K562 (cell line): ENCODE data around the gene PPARD. TPM values are rescaled to one million over a fixed set of nuclear protein-coding genes. Genes with fewer than 3 reads are reported as not detected.

Experiments used
- ATF7 ChIP-seq: fragments of 450-650 bp; IDR thresholded peaks from 2 replicates; pipeline ENCODE4 v1.7.1; 2014; ENCODE audit warnings: mild to moderate bottlenecking, moderate library complexity
- DACH1 ChIP-seq: fragments of 450-650 bp; IDR thresholded peaks from 2 replicates; pipeline ENCODE4 v1.6.1; 2018; ENCODE audit not compliant: partially characterized antibody
- FOS ChIP-seq: IDR thresholded peaks from 3 replicates; pipeline ENCODE4 v1.6.1; 2011; ENCODE audit not compliant: insufficient read length; ENCODE audit errors: extremely low read depth
- HDAC1 ChIP-seq, 2 experiments: fragments of 450-650 bp; IDR thresholded peaks; 2 replicates each; pipeline ENCODE4 v1.6.1; 2016 to 2017; ENCODE audit warnings: inconsistent platforms in 1 of 2, mild to moderate bottlenecking in 1 of 2, moderate library complexity in 1 of 2
- HDAC3 ChIP-seq: fragments of 450-650 bp; IDR thresholded peaks from 2 replicates; pipeline ENCODE4 v1.6.1; 2018; ENCODE audit warnings: borderline replicate concordance, mild to moderate bottlenecking, moderate library complexity; ENCODE audit not compliant: partially characterized antibody
- MYC ChIP-seq, 2 experiments: fragments of 250-450 bp in 1 of 2; sonication (Bioruptor Pico) in 1 of 2; IDR thresholded peaks; 2 replicates each; pipeline versions ENCODE4 v1.5.1 to v1.6.1; 2012 to 2021; ENCODE audit warnings: low read depth in 2 of 2, borderline replicate concordance in 1 of 2, improper control_type of control experiment in 1 of 2, low read length in 1 of 2, mild to moderate bottlenecking in 1 of 2, moderate library complexity in 1 of 2
- NCOA4 ChIP-seq: fragments of 450-650 bp; IDR thresholded peaks from 2 replicates; pipeline ENCODE4 v1.6.1; 2018; ENCODE audit warnings: mild to moderate bottlenecking; ENCODE audit not compliant: partially characterized antibody
- NFXL1 ChIP-seq: fragments of 450-650 bp; formaldehyde crosslinking; IDR thresholded peaks from 2 replicates; pipeline ENCODE4 v1.4.0; 2021; ENCODE audit warnings: mild to moderate bottlenecking
- NR2C2 ChIP-seq, 2 experiments: fragments of 200-800 bp in 1 of 2; sonication (Bioruptor generic) in 1 of 2; sonication (generic) in 1 of 2; formaldehyde crosslinking in 1 of 2; IDR thresholded peaks; 2 replicates each; pipeline versions ENCODE4 v1.6.1 to v1.8.0; 2016 to 2022; ENCODE audit warnings: mild to moderate bottlenecking in 1 of 2, missing compliant biosample characterization in 1 of 2, missing genetic modification characterization in 1 of 2, missing genetic modification reagents in 1 of 2
- SIX5 ChIP-seq, 2 experiments: IDR thresholded peaks; 2 replicates each; pipeline ENCODE4 v1.6.1; 2011; ENCODE audit warnings: low read length in 2 of 2, borderline replicate concordance in 1 of 2, low read depth in 1 of 2, mild to moderate bottlenecking in 1 of 2, moderate library complexity in 1 of 2; ENCODE audit not compliant: insufficient read depth in 1 of 2
- SMARCC2 ChIP-seq: fragments of 450-650 bp; IDR thresholded peaks from 2 replicates; pipeline ENCODE4 v1.6.1; 2017; ENCODE audit warnings: antibody characterized with exemption, moderate library complexity, mild to moderate bottlenecking, low read depth
- ZKSCAN1 ChIP-seq: fragments of 150-350 bp; IDR thresholded peaks from 2 replicates; pipeline ENCODE4 v1.6.1; 2016; ENCODE audit warnings: low read depth, low read length
- ZNF140 ChIP-seq: fragments of 250-450 bp; sonication (Bioruptor Pico); IDR thresholded peaks from 2 replicates; pipeline ENCODE4 v1.8.0; 2021; ENCODE audit warnings: moderate library complexity, mild to moderate bottlenecking, inconsistent platforms
- ZNF253 ChIP-seq: fragments of 250-450 bp; sonication (Bioruptor Pico); conservative IDR thresholded peaks from 2 replicates; pipeline ENCODE4 v1.6.1; 2021; ENCODE audit warnings: mild to moderate bottlenecking
- ZNF778 ChIP-seq: fragments of 450-650 bp; formaldehyde crosslinking; IDR thresholded peaks from 2 replicates; pipeline ENCODE4 v1.4.0; 2020; ENCODE audit warnings: mild to moderate bottlenecking, moderate library complexity
- ZNF780A ChIP-seq: fragments of 250-450 bp; sonication (Bioruptor Pico); IDR thresholded peaks from 2 replicates; pipeline ENCODE4 v1.5.0; 2021; ENCODE audit warnings: mild to moderate bottlenecking
- ZNF830 ChIP-seq: fragments of 250-450 bp; sonication (Bioruptor Pico); IDR thresholded peaks from 2 replicates; pipeline ENCODE4 v1.5.0; 2021; ENCODE audit warnings: mild to moderate bottlenecking
- polyA plus RNA-seq, 8 experiments: library from polyadenylated mRNA; depleted of rRNA in 4 of 8; stranded (reverse) in 5 of 8; unstranded in 3 of 8; fragments of >200 nt; fragmentation: Nextera tagmentation in 2 of 8; fragmentation: Illumina TruSeq in 1 of 8; extraction: Ambion mirVana in 2 of 8; extraction: Trizol in 1 of 8; gene quantifications; 2 replicates each; pipeline versions ENCODE4 v1.2.1 to v1.2.3, GENCODE V29; 2011 to 2014; ENCODE audit warnings: inconsistent platforms in 1 of 8, missing spikeins in 1 of 8
- total RNA-seq, 7 experiments: library from RNA; depleted of rRNA in 6 of 7; stranded (reverse); fragments of >200 nt in 6 of 7; fragmentation: Illumina TruSeq in 2 of 7; extraction: Trizol in 2 of 7; gene quantifications; 2 replicates each; pipeline versions ENCODE4 v1.2.1 to v1.2.3, GENCODE V29; 2011 to 2021; ENCODE audit warnings: low replicate concordance in 1 of 7
- TF ChIP-seq, protein P1 (sequence below): IDR thresholded peaks from 3 replicates; pipeline ENCODE4 v1.6.1; 2011; ENCODE audit warnings: borderline replicate concordance, mild to moderate bottlenecking, moderate library complexity; ENCODE audit not compliant: insufficient read length; ENCODE audit errors: extremely low read depth
- TF ChIP-seq, protein P2 (sequence below): fragments of 450-650 bp; formaldehyde crosslinking; IDR thresholded peaks from 2 replicates; pipeline ENCODE4 v1.4.0; 2020; ENCODE audit warnings: mild to moderate bottlenecking, mixed read lengths
- TF ChIP-seq, protein P3 (sequence below): fragments of 450-650 bp; formaldehyde crosslinking; IDR thresholded peaks from 2 replicates; pipeline ENCODE4 v1.4.0; 2020; ENCODE audit warnings: mild to moderate bottlenecking, moderate library complexity
- TF ChIP-seq, protein P4 (sequence below): fragments of 250-450 bp; sonication (Bioruptor Pico); IDR thresholded peaks from 2 replicates; pipeline ENCODE4 v1.8.0; 2022; ENCODE audit warnings: moderate library complexity, mild to moderate bottlenecking, inconsistent platforms

The PPARD gene
- total and polyA plus RNA-seq, 9 of the 15 experiments (the other 6 are each of a cell fraction or from before 2014, with no cell fraction given) = 0.14 to 13.2 (median 3.8) TPM

DNA sequence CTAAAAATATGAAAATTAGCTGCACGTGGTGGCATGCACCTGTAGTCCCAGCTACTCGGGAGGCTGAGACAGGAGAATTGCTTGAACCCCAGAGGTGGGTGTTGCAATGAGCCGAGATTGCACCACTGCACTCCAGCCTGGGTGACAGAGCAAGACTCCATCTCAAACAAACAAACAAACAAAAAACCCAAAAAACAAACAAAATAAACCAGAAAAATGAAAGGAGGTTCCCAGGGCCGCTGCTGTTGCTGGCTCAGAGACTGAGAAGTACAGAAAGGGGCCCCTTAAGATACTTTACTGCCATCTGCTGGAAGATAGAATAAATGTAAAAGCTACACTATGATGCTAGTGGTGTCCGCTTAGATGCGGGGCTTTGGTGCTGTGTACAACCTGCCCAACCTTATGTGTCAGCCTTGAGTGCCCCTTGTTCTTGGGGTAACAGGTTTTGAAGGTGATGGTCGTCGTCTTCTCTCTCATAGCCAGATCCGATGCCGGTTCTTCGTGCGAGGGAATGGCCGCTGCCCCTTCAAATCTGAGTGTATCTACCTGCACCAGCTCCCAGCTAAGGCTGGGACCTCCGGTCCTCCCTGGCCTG is 107.0 kb downstream of the PPARD start (continued):
- TF ChIP-seq MYC (IDR thresholded peaks at IDR 0.05; ENCODE audit: low read depth, low read length) (0 out of 2 replicates have a peak, but pooled peaks have one; percentile 28), MYC (CRISPR knock-in tag; IDR thresholded peaks at IDR 0.05; ENCODE audit: borderline replicate concordance, low read depth) (no peak), SIX5 (IDR thresholded peaks at IDR 0.05; ENCODE audit: borderline replicate concordance in 1 of 2, insufficient read depth in 1 of 2, low read depth in 1 of 2, low read length in 2 of 2) (no peak), ATF7 (no peak), ZNF830 (CRISPR knock-in tag) (no peak), SMARCC2 (no peak), ZNF780A (CRISPR knock-in tag) (no peak), NFXL1 (CRISPR knock-in tag) (no peak), NR2C2 (CRISPR knock-in tag; IDR thresholded peaks at IDR 0.05) (no peak), NR2C2 (tag; IDR thresholded peaks at IDR 0.05) (no peak), DACH1 (no peak), ZNF778 (CRISPR knock-in tag) (no peak), ZNF140 (CRISPR knock-in tag) (no peak), FOS (no peak), ZKSCAN1 (no peak), HDAC3 (no peak), NCOA4 (no peak), ZNF253 (CRISPR knock-in tag) (no peak), HDAC1 (IDR thresholded peaks at IDR 0.05) (no peak)
- TF ChIP-seq, protein P1, sequence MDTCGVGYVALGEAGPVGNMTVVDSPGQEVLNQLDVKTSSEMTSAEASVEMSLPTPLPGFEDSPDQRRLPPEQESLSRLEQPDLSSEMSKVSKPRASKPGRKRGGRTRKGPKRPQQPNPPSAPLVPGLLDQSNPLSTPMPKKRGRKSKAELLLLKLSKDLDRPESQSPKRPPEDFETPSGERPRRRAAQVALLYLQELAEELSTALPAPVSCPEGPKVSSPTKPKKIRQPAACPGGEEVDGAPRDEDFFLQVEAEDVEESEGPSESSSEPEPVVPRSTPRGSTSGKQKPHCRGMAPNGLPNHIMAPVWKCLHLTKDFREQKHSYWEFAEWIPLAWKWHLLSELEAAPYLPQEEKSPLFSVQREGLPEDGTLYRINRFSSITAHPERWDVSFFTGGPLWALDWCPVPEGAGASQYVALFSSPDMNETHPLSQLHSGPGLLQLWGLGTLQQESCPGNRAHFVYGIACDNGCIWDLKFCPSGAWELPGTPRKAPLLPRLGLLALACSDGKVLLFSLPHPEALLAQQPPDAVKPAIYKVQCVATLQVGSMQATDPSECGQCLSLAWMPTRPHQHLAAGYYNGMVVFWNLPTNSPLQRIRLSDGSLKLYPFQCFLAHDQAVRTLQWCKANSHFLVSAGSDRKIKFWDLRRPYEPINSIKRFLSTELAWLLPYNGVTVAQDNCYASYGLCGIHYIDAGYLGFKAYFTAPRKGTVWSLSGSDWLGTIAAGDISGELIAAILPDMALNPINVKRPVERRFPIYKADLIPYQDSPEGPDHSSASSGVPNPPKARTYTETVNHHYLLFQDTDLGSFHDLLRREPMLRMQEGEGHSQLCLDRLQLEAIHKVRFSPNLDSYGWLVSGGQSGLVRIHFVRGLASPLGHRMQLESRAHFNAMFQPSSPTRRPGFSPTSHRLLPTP = no peak
- TF ChIP-seq, protein P2, sequence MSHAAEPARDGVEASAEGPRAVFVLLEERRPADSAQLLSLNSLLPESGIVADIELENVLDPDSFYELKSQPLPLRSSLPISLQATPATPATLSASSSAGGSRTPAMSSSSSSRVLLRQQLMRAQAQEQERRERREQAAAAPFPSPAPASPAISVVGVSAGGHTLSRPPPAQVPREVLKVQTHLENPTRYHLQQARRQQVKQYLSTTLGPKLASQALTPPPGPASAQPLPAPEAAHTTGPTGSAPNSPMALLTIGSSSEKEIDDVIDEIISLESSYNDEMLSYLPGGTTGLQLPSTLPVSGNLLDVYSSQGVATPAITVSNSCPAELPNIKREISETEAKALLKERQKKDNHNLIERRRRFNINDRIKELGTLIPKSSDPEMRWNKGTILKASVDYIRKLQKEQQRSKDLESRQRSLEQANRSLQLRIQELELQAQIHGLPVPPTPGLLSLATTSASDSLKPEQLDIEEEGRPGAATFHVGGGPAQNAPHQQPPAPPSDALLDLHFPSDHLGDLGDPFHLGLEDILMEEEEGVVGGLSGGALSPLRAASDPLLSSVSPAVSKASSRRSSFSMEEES = no peak
- TF ChIP-seq, protein P3, sequence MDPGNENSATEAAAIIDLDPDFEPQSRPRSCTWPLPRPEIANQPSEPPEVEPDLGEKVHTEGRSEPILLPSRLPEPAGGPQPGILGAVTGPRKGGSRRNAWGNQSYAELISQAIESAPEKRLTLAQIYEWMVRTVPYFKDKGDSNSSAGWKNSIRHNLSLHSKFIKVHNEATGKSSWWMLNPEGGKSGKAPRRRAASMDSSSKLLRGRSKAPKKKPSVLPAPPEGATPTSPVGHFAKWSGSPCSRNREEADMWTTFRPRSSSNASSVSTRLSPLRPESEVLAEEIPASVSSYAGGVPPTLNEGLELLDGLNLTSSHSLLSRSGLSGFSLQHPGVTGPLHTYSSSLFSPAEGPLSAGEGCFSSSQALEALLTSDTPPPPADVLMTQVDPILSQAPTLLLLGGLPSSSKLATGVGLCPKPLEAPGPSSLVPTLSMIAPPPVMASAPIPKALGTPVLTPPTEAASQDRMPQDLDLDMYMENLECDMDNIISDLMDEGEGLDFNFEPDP (CRISPR knock-in tag) = no peak
- TF ChIP-seq, protein P4, sequence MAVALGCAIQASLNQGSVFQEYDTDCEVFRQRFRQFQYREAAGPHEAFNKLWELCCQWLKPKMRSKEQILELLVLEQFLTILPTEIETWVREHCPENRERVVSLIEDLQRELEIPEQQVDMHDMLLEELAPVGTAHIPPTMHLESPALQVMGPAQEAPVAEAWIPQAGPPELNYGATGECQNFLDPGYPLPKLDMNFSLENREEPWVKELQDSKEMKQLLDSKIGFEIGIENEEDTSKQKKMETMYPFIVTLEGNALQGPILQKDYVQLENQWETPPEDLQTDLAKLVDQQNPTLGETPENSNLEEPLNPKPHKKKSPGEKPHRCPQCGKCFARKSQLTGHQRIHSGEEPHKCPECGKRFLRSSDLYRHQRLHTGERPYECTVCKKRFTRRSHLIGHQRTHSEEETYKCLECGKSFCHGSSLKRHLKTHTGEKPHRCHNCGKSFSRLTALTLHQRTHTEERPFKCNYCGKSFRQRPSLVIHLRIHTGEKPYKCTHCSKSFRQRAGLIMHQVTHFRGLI (CRISPR knock-in tag) = no peak
